Esophagus squamous epithelium (tissue), 4 donors: ENCODE measurements around the gene ZNF714.

Source experiments
- POLR2A ChIP-seq, 4 donors: fragments of 450-650 bp; IDR thresholded peaks; one replicate each; pipeline ENCODE4 v1.6.1; 2017; ENCODE audit warnings: antibody characterized with exemption in 4 of 4, mild to moderate bottlenecking in 4 of 4, moderate library complexity in 3 of 4
- TF ChIP-seq, protein P1 (sequence below), 6 experiments: fragments of 450-650 bp in 4 of 6; fragments of 200-600 bp in 2 of 6; sonication (generic) in 2 of 6; IDR thresholded peaks; one replicate each; pipeline ENCODE4 v1.5.1; 2016 to 2019; ENCODE audit warnings: antibody characterized with exemption in 6 of 6, mild to moderate bottlenecking in 4 of 6, moderate library complexity in 4 of 6

DNA sequence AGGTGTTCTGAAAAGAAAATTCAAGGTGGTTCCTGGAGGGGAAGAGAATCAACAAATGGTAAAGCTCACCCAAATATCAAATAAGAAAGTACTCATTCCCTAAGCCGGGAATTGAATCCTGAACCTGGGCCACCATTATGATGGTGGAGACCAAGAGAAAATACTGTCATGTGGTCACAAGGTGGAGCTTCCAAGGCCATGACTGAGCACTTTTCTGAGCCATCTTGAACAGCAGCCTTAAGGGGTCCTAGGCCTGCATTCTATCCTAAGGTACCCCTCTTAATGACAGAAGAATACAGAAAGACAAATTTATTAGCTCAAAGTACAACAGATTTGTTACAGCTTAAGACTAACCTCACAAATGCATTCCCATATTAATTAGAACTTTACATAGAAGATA is 69.5 kb downstream of the ZNF714 start:
- TF ChIP-seq, protein P1, sequence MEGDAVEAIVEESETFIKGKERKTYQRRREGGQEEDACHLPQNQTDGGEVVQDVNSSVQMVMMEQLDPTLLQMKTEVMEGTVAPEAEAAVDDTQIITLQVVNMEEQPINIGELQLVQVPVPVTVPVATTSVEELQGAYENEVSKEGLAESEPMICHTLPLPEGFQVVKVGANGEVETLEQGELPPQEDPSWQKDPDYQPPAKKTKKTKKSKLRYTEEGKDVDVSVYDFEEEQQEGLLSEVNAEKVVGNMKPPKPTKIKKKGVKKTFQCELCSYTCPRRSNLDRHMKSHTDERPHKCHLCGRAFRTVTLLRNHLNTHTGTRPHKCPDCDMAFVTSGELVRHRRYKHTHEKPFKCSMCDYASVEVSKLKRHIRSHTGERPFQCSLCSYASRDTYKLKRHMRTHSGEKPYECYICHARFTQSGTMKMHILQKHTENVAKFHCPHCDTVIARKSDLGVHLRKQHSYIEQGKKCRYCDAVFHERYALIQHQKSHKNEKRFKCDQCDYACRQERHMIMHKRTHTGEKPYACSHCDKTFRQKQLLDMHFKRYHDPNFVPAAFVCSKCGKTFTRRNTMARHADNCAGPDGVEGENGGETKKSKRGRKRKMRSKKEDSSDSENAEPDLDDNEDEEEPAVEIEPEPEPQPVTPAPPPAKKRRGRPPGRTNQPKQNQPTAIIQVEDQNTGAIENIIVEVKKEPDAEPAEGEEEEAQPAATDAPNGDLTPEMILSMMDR (IDR thresholded peaks at IDR 0.05), result no peak
- TF ChIP-seq POLR2A (IDR thresholded peaks at IDR 0.05), result no peak
